A673 (cell line): ENCODE results near the gene ACSL6. TPM values are rescaled to one million over a fixed set of nuclear protein-coding genes. Genes with fewer than 3 reads are reported as not detected.

ENCODE experiments used
- BruUV-seq: library from RNA; stranded (reverse); fragments of 400-500 nt; replicated peaks from 2 replicates; lab custom pipeline; 2021; lab: Mats Ljungman, UMichigan
- CTCF ChIA-PET: fragments of 300-600 bp; sonication (Branson Sonifier 250); formaldehyde crosslinking; loops from one replicate; lab custom pipeline; 2022; ENCODE audit warnings: antibody characterized with exemption; lab: Charles Lee
- POLR2A ChIA-PET: fragments of 300-600 bp; sonication (Branson Sonifier 250); formaldehyde crosslinking; loops from one replicate; lab custom pipeline; 2022; ENCODE audit warnings: antibody characterized with exemption; ENCODE audit not compliant: low non-redundant PET; lab: Charles Lee
- DNase-seq: peaks from one replicate; pipeline ENCODE4 v3.0.0-alpha.2; 2015; ENCODE audit warnings: low spot score
- H3K27ac ChIP-seq: fragments of 200-600 bp; sonication (generic); 2 replicates; pipeline ENCODE4 v1.5.1; 2016; ENCODE audit warnings: mixed run types, low read depth, mild to moderate bottlenecking, mixed read lengths, antibody characterized with exemption, low read length; ENCODE audit not compliant: poor library complexity, severe bottlenecking
- H3K27me3 ChIP-seq: fragments of 200-600 bp; sonication (generic); replicated peaks from 2 replicates; pipeline ENCODE4 v1.6.1; 2017; ENCODE audit warnings: mixed run types, low read depth, mild to moderate bottlenecking, mixed read lengths, antibody characterized with exemption, low read length; ENCODE audit not compliant: insufficient read depth, poor library complexity
- H3K36me3 ChIP-seq: fragments of 200-600 bp; sonication (generic); 2 replicates; pipeline ENCODE4 v1.6.1; 2016; ENCODE audit warnings: mixed run types, mild to moderate bottlenecking, mixed read lengths, antibody characterized with exemption, low read length; ENCODE audit not compliant: insufficient read depth, poor library complexity, severe bottlenecking
- H3K4me1 ChIP-seq: fragments of 200-600 bp; sonication (generic); 2 replicates; pipeline ENCODE4 v1.6.1; 2017; ENCODE audit warnings: mixed run types, mild to moderate bottlenecking, mixed read lengths, antibody characterized with exemption, low read length; ENCODE audit not compliant: insufficient read depth, poor library complexity, severe bottlenecking
- H3K4me3 ChIP-seq: fragments of 200-600 bp; sonication (generic); 2 replicates; pipeline ENCODE4 v1.5.1; 2016; ENCODE audit warnings: low read depth, mixed run types, mild to moderate bottlenecking, mixed read lengths, low read length; ENCODE audit not compliant: poor library complexity, severe bottlenecking
- H3K9me3 ChIP-seq: fragments of 200-600 bp; sonication (generic); 2 replicates; pipeline ENCODE4 v1.6.1; 2016; ENCODE audit warnings: mixed run types, low read depth, mild to moderate bottlenecking, mixed read lengths, antibody characterized with exemption, low read length; ENCODE audit not compliant: poor library complexity, severe bottlenecking
- CTCF ChIP-seq: fragments of 300-800, 200-600 bp; sonication (generic); conservative IDR thresholded peaks from 2 replicates; pipeline ENCODE4 v1.5.1; 2017; ENCODE audit warnings: low read depth, mild to moderate bottlenecking, antibody characterized with exemption, low read length, moderate library complexity, mixed read lengths
- EZH2 ChIP-seq: fragments of 200-600 bp; sonication (generic); IDR thresholded peaks from 2 replicates; pipeline ENCODE4 v1.6.1; 2017; ENCODE audit warnings: borderline replicate concordance, low read depth, mild to moderate bottlenecking, mixed read lengths, antibody characterized with exemption, low read length; ENCODE audit not compliant: poor library complexity, severe bottlenecking
- intact Hi-C: fragments of 100-400 bp; cut with micrococcal nuclease; formaldehyde crosslinking; loops from one replicate; pipeline ENCODE4 v1.10.0; 2022; ENCODE audit not compliant: unreplicated experiment
- total RNA-seq: library from RNA; stranded (reverse); gene quantifications from 2 replicates; pipeline ENCODE4 v1.2.3, GENCODE V29; 2021

Gene ACSL6
- total RNA-seq, 1 experiment from 2014 or later, result not detected

DNA sequence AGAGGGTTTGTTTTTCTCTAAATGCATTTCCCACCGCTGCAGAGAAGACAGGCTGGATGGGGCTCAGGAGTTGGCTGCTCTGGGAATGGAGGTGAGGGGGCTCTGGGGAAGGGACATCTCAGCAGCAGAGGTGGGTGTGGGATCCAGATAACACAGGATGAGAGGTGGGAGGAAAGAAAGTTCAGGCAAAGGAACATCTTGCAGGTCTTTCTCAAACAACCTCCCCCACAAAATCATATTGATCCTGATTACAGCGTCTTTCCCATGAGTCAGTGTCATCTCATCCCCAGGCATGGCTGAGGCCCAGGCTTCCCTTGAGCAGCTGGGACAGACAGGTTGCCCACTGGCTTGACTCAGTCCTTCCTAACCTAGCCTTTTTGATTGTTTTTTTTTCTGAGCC is 11.3 kb upstream of the ACSL6 start:
- CTCF ChIA-PET, result no interaction called here
- no peaks in the 10 kb centered on the region for H3K36me3 ChIP-seq
- no peak for DNase-seq
- H3K27me3 ChIP-seq, result peaks cover 17% of the 10 kb centered on the region
- no peaks in the 10 kb centered on the region for H3K4me1 ChIP-seq
- no peak overlapping the region for H3K4me3 ChIP-seq
- H3K9me3 ChIP-seq, result no peaks in the 10 kb centered on the region
- H3K27ac ChIP-seq, result no peak overlapping the region
- intact Hi-C loops, result no loop called here
- TF ChIP-seq CTCF (no peak), EZH2 (no peak)
- POLR2A ChIA-PET, result interaction anchor here (0.6 kb wide), 1 partner anchor 692 kb away, joined by 3 read pairs; no protein-coding TSS in a partner anchor
- BruUV-seq, result no TSS peak

- Histone ChIP-seq H3K36me3 (no peaks in the 10 kb centered on the region), H3K4me3 (no peak overlapping the region), H3K27me3 (peaks cover 26% of the 10 kb centered on the region), H3K9me3 (no peaks in the 10 kb centered on the region), H3K27ac (no peak overlapping the region), H3K4me1 (peaks cover 4% of the 10 kb centered on the region)
- ChIA-PET POLR2A (no interaction called here), CTCF (no interaction called here)
- no peak for TF ChIP-seq EZH2
- no peak for TF ChIP-seq CTCF
- intact Hi-C loops, result no loop called here
- no peak for DNase-seq
- BruUV-seq, result no TSS peak
Observed at GRCh38 chr5:132021654-132022053, 10.2 kb upstream of the ACSL6 start.

DNA sequence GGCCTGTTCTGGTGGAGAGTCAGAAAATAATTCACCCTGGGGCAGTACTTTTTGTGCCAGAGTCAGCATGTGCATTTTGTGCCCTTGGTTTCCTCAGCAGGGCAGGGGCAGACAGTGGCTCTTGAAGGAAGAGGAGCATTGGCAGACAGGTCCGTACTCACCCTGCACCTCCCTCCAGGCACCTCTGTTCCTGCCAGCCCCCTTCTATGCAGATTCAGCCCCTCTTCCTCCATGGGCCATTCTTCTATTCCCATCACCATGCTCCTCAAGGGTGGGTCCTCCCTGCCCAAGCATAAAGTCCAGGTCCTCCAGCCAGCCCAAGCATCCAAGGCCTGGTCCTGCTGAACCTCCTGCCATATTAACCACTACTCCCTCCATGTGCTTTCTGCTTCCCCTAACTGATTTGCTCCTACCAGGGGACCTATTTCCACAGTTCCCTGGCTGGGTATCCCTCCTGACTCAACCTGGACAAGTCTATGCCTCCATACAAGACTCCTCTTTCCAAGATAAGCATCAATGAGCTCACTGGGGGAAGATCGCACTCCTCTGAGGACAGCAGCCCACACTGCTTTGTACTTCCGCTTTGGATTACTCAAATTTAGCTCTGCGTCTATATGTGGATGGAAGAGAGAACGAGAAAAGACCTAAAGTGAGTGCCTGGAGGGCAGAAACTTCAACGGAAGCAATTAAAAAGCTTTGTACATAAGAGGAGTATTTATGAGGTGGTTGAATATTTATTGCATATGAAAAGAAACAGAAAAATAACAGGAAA is 9.3 kb upstream of the ACSL6 start:
- Histone ChIP-seq H3K27me3 (peaks cover 33% of the 10 kb centered on the region), H3K4me3 (no peak overlapping the region), H3K4me1 (peaks cover 4% of the 10 kb centered on the region), H3K36me3 (no peaks in the 10 kb centered on the region), H3K9me3 (no peaks in the 10 kb centered on the region), H3K27ac (no peak overlapping the region)
- intact Hi-C loops, result no loop called here
- ChIA-PET POLR2A (no interaction called here), CTCF (no interaction called here)
- no TSS peak for BruUV-seq
- no peak for DNase-seq
- TF ChIP-seq CTCF, result no peak
- TF ChIP-seq EZH2, result no peak
